Measurements from ENCODE around the gene MTCL3.
"Not testable (repeated sequence)": the region's sequence is repeated elsewhere in the genome, so short reads cannot be mapped to it uniquely, and the experiment has no call there.

MTCL3 gene

DNA sequence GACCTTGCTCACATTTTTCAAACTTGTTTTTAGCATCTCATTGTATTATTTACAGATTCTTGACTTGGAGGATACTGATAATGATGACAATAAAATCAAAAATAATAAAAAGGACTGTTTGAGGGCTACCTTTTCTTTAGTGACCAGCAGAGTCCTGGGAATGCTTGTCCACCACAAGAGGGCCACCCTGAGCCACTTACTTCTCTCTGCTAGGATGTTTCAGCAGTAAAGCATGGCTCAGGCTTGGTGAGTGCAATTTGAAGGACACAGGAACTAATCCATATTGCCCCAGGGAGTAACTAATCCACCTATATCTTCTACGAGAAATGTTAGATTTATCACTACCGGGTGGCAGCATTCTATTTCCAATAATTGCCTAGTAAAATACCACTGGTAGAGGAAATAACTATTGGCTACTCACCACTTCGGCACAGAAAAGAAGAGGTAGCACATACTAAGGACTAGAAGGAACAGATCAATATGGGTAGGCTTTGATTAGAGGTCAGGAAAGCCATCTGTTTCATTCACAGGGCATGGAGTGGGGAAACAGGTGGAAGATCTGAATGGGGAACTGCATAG lies 54.2 kb downstream of the MTCL3 start:
- peak; percentile 84 for DNase-seq

DNA sequence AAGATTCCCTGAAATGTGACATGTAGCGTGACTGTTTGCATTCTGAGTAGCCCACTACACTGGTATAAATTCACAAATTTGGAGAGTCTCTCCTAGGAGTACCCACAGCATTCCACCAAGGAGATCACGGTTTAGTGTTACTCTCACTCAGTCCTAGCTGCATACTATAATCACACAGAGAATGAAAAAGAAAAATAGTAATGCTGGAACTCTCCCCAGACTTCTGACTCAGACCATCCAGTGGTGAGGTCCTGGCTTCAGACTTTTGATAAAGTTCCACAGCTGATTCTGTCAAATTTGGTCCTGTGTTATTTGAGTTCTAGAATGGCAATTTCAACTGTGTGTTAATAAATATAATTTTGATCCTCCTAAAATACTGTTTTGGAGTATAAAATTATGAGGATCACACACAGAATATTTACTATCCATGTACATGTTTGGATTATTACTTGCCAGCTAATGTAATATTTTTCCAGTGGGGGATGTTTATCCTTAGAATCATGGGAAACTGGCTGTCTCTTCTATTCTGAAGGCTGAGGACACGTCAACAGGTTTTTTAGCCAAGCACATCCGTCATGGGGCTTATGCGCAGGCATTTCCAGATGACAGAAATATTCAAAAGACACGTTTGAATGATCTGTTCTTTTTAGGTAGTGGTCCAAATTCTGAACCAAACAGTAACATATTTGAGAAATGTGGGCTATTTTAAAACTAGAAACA lies 54.8 kb downstream of the MTCL3 start:
- peak; percentile 80 for DNase-seq

DNA sequence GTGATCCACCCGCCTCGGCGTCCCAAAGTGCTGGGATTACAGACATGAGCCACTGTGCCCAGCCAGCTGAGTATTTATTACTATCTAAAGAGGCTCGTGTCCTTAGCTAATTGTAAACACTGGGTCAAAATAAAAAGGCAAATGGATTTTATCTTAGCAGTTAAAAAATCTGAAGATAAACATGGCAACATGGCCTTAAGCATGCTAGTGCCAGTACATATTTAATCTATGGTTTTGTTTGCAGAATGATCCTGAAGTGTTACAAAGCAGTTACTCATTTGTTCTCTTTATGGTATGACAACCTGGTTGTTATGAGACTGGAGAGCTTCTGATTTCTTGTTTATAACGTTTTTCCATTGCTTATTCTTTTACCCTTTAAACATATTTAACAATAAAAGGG lies 56.1 kb downstream of the MTCL3 start:
- DNase-seq, result peak; percentile 15

DNA sequence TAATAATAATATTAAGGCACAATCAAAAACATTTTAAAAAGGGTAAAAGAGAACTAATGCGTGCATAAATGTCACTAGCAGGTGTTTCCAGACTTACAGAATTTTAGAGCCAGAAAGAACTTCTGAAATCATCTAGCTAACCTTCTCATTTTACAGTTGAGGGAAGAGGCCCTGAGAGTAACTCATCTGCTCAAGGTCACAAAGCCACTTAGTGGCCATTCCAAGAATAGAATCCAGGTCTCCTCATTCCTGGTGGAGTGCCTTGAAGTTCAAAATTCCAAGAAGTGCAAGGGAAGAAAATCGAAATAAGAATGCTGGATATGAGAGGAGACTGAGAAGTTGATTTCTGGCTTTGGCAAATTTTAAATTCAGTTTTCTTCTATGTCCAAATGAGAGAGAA lies 56.8 kb downstream of the MTCL3 start:
- peak; percentile 50 for DNase-seq

DNA sequence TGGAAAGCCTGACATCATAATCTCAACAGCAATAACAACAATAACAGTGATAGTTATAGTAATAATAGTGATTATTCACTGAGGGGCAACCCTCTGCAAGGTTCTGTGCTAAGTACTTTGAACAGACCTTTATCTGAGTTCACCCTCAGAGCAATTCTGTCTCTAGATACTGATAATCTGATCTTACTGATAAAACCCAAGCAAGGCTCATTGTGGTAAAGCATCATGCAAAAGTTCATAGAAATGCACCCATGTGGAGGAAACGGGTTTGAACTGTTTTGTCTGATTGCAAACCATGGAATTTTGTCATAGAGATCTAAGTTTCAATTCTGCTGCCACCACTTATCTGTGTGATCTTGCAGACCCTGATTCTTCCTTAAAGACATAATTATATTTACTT lies 58.7 kb downstream of the MTCL3 start:
- no peak for DNase-seq

GRCh38 chr6:127459231-127459641 lies 59.9 kb downstream of the MTCL3 start, which contains the start of gene KIAA0408:
KIAA0408 (minus strand) TSS chr6:127459389; CDS start chr6:127453981, 5,408 bp downstream.
- peak; percentile 96 for DNase-seq

GRCh38 chr6:127458817-127459216 lies 60.3 kb downstream of the MTCL3 start:
- DNase-seq, result peak; percentile 93

DNA sequence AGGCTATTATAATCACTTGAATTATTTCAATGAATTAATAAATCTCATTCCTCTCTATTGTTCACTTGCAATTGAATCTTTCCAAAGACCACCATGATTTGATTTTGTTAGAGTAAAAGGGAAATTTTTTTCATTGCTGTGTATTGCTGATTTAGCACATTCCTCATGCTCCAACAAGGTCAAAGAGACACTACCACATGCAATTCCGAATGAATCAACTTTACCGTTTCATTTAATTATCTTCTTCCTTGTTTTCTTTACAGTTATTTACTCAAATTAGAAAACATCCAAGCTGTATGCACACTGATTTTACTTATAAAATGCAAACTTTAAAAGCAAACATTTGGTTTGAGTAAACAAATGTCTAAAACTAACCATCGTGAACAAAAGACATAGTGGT lies 60.9 kb downstream of the MTCL3 start:
- peak; percentile 24 for DNase-seq

DNA sequence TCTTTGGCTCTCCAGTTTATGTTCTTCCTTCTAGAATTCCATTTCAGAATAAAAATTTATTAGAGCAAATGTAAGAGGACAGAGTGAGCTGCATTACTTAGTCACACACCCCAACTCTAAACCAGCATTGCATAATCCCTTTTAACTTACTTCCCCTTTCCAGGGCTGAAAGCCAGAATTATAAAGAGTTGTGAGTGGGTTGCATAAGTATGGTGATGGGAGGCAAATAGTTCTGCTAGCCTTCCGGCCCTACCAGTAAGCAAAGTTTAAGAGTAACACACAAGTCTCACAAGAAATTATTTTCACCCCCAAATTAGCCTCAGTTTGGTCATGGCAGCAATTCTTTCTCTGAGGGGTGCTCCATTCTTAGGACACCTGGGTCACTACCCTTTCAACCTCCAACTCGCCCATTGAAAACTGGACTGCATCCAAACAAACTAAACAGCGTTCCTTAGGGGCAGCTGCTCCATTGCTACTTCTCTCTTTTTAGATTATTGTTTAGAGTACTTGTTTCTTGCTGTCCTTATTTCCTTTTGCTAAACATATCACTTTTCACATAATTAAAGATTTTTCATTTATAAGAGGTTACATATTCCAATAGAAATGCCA lies 61.6 kb downstream of the MTCL3 start:
- DNase-seq, result peak; percentile 31

DNA sequence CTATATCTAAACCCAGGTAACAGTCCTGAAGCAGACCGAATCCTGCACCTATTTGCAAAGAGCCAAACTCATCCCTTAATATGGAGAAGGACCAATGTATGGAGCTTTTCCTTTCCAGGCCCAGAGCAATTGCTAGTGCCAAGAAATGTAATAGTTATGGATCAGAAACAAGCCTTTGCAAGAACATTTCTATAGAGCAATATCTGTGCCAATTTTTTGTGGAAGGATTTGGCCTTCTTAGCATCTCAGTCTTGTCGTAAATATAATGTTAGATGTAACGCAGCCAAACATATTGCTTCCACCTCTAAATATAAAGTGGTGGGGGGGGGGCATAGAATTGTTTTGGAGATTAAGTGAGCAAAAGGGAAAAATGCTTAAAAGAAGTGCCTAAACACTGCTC lies 62.7 kb downstream of the MTCL3 start:
- DNase-seq, result peak; percentile 81

GRCh38 chr6:127453845-127454619 lies 65.1 kb downstream of the MTCL3 start:
- DNase-seq, result peak; percentile 43

DNA sequence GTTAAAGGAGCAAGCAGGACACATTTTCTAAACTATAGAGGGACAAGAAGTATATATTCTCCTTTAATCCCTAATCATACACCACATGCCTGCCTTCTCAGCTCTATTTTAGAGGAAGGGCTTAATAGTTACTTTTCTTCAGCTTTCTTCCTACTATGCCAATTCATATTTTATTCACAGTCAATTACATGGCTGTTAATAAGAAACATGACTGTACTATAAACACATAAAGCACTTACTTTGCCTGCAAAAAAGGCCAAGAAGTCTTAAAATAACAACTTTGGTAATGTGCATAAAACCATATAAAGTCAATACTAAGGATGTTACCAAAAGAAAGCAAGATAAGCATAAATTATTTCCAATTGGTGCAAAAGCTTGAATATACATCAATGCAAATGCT lies 66.3 kb downstream of the MTCL3 start:
- no peak for DNase-seq

DNA sequence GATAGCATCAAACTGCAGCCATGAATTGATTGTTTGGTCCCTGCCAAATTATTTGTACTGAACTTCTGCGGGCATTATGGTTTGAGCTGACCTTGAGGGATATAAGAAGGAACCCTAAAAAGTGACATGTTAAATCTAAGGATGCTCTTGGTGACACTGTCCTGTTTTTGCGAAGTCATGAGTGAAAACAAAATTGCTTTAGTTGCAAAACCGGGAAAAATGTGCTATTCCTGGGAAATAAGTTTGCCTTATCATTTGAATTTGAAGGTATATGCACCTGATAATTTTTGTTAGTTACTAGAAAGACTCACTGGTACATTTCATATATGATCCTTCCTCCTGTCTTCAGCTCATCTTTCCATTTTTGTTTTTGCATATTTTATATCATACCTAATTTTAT lies 67.7 kb downstream of the MTCL3 start:
- no peak for DNase-seq

GRCh38 chr6:127447780-127448179 lies 71.4 kb downstream of the MTCL3 start:
- no peak for DNase-seq

DNA sequence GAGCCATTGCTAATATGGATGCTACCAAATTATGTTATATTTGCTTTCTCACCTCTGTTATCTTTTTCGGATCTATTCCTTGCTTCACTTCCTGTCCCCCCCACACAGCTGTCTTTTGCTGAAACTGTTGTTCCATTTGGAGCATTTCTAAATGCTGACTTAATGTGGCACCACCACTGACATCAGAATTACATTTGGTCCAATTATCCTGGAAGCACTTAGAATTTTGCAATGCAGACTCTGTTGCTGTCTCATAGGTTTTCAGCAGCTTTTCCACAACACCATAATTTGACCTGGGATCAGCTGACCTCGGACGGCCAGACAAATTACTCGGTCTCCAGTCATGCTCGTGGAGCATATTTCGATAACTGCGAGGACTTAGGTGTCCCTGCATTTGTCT lies 72.8 kb downstream of the MTCL3 start:
- DNase-seq, result no peak

GRCh38 chr6:127441881-127442280 lies 77.3 kb downstream of the MTCL3 start:
- no peak for DNase-seq

GRCh38 chr6:127439718-127440117 lies 79.4 kb downstream of the MTCL3 start:
- DNase-seq, result no peak

- DNase-seq, result no peak
Observed at GRCh38 chr6:127436578-127437110, 82.5 kb downstream of the MTCL3 start.

DNA sequence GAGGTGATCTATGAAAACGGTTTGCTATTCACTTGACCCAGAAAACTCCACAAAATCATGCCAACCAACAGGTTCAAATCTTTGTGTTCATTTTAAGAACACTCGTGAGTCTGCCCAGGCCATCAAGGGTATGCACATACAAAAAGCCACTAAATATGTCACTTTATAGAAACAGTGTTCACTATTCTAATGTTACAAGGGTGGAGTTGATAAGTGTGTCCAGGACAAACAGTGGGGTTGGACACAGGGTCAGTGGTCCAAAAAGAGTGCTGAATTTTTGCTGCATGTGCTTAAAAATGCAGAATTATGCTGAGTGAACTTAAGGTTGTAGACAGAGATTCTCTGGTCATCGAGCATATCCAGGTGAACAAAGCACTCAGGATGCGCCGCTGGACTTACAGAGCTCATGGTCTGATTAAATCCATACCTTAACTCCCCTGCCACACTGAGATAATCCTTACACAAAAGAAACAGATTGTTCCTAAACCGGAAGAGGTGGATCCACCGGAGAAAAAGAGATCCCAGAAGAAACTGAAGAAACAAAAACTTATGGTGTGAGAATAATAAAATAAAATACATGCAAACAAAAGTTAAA lies 83.4 kb downstream of the MTCL3 start:
- DNase-seq, result no peak

DNA sequence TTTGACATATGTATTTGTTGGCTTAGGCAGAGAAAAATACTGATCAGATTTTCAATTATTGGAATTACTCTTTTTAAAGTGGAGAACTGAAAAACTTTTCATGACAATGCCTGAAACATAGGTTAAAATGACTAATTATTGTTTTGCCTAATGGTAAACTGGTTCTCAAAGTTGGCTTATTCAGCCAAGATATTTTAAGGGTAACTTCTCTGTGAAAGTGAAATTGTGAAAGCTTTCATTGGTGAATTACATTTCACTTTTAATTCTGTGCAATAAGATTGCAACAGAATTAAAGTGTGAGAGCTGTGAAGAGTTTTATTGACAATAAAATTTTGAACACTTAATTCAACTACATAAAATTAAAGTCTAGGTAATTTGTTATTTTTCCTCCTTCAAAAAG lies 84.5 kb downstream of the MTCL3 start:
- no peak for DNase-seq

GRCh38 chr6:127428562-127428961 lies 90.6 kb downstream of the MTCL3 start:
- DNase-seq, result not testable (repeated sequence)

- no peak for DNase-seq
Observed at GRCh38 chr6:127423921-127424320, 95.2 kb downstream of the MTCL3 start.

All from tongue (tissue), 1 donor.